PC-3 (cell line): Measurements from ENCODE around the gene TENM4. TPM values are rescaled to one million over a fixed set of nuclear protein-coding genes. Genes with fewer than 3 reads are reported as not detected.

Experiments
- ATAC-seq: fragments of 200-7000 bp; cut with Tn5 transposase; 2 replicates; pipeline ENCODE4 v1.9.1; 2020; ENCODE audit warnings: mild to moderate bottlenecking, moderate library complexity
- BruUV-seq: library from RNA; stranded (reverse); fragments of 400-500 nt; replicated peaks from 2 replicates; lab custom pipeline; 2021; lab: Mats Ljungman, UMichigan
- CTCF ChIA-PET: fragments of 300-600 bp; sonication (Branson Sonifier 250); formaldehyde crosslinking; loops from one replicate; lab custom pipeline; 2022; ENCODE audit warnings: antibody characterized with exemption; lab: Charles Lee
- POLR2A ChIA-PET: fragments of 300-600 bp; sonication (Branson Sonifier 250); formaldehyde crosslinking; loops from one replicate; lab custom pipeline; 2022; ENCODE audit warnings: antibody characterized with exemption; ENCODE audit not compliant: unreplicated experiment; lab: Charles Lee
- DNase-seq: peaks from one replicate; pipeline ENCODE4 v3.0.0-alpha.2; 2015
- H2AFZ ChIP-seq: fragments of 300-600 bp; sonication (generic); 2 replicates; pipeline ENCODE4 v1.6.0; 2016; ENCODE audit warnings: antibody characterized with exemption, low read length
- H3F3A ChIP-seq: fragments of 300-600 bp; sonication (generic); one replicate; pipeline ENCODE4 v1.6.0; 2017; ENCODE audit warnings: antibody characterized with exemption, low read length, control low read depth, mild to moderate bottlenecking; ENCODE audit not compliant: unreplicated experiment
- H3K27ac ChIP-seq: fragments of 300-600 bp; sonication (generic); 2 replicates; pipeline ENCODE4 v1.5.1; 2016; ENCODE audit warnings: mild to moderate bottlenecking, low read length
- H3K27me3 ChIP-seq: fragments of 300-600 bp; sonication (generic); 2 replicates; pipeline ENCODE4 v1.6.1; 2016; ENCODE audit warnings: low read length, mixed read lengths
- H3K36me3 ChIP-seq: fragments of 300-600 bp; sonication (generic); 2 replicates; pipeline ENCODE4 v1.6.1; 2016; ENCODE audit warnings: low read depth, mixed run types, low read length, mixed read lengths
- H3K4me1 ChIP-seq: fragments of 300-600 bp; sonication (generic); 2 replicates; pipeline ENCODE4 v1.5.1; 2016; ENCODE audit warnings: low read length; ENCODE audit not compliant: insufficient read depth
- H3K4me2 ChIP-seq: fragments of 300-600 bp; sonication (generic); 2 replicates; pipeline ENCODE4 v1.6.0; 2016; ENCODE audit warnings: low read length
- H3K4me3 ChIP-seq: fragments of 300-600 bp; sonication (generic); 2 replicates; pipeline ENCODE4 v1.5.1; 2016; ENCODE audit warnings: mild to moderate bottlenecking, low read length, mixed read lengths
- H3K79me2 ChIP-seq: fragments of 300-600 bp; sonication (generic); 2 replicates; pipeline ENCODE4 v1.6.1; 2017; ENCODE audit warnings: low read length, mixed read lengths
- H3K9ac ChIP-seq: fragments of 300-600 bp; sonication (generic); 2 replicates; pipeline ENCODE4 v1.6.0; 2016; ENCODE audit warnings: mild to moderate bottlenecking, low read length
- H3K9me2 ChIP-seq: fragments of 300-600 bp; sonication (generic); replicated peaks from 2 replicates; pipeline ENCODE4 v1.6.1; 2016; ENCODE audit warnings: mixed run types, low read length, mixed read lengths
- H3K9me3 ChIP-seq: fragments of 300-600 bp; sonication (generic); 2 replicates; pipeline ENCODE4 v1.6.1; 2016; ENCODE audit warnings: low read length, mixed read lengths
- H4K20me1 ChIP-seq: fragments of 300-600 bp; sonication (generic); 2 replicates; pipeline ENCODE4 v1.6.1; 2016; ENCODE audit warnings: low read length, mixed read lengths
- EZH2 ChIP-seq: fragments of 300-600 bp; sonication (generic); IDR thresholded peaks from one replicate; pipeline ENCODE4 v1.6.1; 2017; ENCODE audit warnings: antibody characterized with exemption, mild to moderate bottlenecking, low read length; ENCODE audit not compliant: unreplicated experiment
- EZH2phosphoT487 ChIP-seq: fragments of 300-600 bp; sonication (generic); IDR thresholded peaks from 2 replicates; pipeline ENCODE4 v1.6.1; 2018; ENCODE audit warnings: mild to moderate bottlenecking, antibody characterized with exemption, low read length, borderline replicate concordance
- intact Hi-C: fragments of 100-400 bp; cut with micrococcal nuclease; formaldehyde crosslinking; loops from 2 replicates; pipeline ENCODE4 v1.9.0; 2023
- total RNA-seq: library from RNA; depleted of rRNA; stranded (reverse); fragments of >200 nt; gene quantifications from 2 replicates; pipeline ENCODE4 v1.2.3, GENCODE V29; 2014
- TF ChIP-seq, protein P1 (sequence below): fragments of 300-600 bp; sonication (generic); conservative IDR thresholded peaks from 2 replicates; pipeline ENCODE4 v1.5.1; 2017; ENCODE audit warnings: antibody characterized with exemption, low read depth, mild to moderate bottlenecking, low read length

The TENM4 gene
- total RNA-seq, 1 experiment from 2014 or later: 19.7 TPM

DNA sequence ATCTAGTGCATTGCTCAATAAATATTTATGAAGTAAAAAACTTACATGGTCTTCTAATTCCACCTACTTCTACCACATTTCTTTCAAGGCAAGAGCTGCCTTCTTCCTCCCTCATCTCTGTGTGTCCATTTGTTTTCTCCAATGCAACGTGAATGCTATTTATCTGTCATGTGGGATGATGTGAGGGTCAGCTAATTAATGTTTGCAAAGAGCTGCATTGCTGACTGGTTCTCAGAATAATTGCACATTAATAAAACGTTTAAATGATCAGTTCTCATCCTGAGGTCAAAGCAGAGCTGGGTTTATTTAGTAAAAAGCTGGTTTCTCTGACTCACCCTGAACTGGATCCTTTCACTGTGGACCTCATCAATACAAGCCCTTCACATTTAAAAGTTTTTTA, 8.7 kb downstream of the TENM4 start:
- Histone ChIP-seq H3K79me2 (no peaks in the 10 kb centered on the region), H3K36me3 (no peaks in the 10 kb centered on the region), H3K4me1 (0 out of 2 replicates have a peak, but pooled peaks cover 3% of the 10 kb centered on the region), H3K9me3 (no peaks in the 10 kb centered on the region), H3K9ac (no peak overlapping the region), H3K9me2 (0 out of 2 replicates have a peak, but pooled peaks cover 4% of the 10 kb centered on the region), H3F3A (no peaks in the 10 kb centered on the region), H3K27ac (no peak overlapping the region), H3K27me3 (peaks cover 47% of the 10 kb centered on the region), H4K20me1 (no peaks in the 10 kb centered on the region), H3K4me3 (no peak overlapping the region), H3K4me2 (no peak overlapping the region), H2AFZ (no peak overlapping the region)
- ChIA-PET POLR2A (no interaction called here), CTCF (no interaction called here)
- BruUV-seq: no TSS peak
- ATAC-seq (no peak), DNase-seq (no peak)
- intact Hi-C loops: no loop called here
- TF ChIP-seq, protein P1, sequence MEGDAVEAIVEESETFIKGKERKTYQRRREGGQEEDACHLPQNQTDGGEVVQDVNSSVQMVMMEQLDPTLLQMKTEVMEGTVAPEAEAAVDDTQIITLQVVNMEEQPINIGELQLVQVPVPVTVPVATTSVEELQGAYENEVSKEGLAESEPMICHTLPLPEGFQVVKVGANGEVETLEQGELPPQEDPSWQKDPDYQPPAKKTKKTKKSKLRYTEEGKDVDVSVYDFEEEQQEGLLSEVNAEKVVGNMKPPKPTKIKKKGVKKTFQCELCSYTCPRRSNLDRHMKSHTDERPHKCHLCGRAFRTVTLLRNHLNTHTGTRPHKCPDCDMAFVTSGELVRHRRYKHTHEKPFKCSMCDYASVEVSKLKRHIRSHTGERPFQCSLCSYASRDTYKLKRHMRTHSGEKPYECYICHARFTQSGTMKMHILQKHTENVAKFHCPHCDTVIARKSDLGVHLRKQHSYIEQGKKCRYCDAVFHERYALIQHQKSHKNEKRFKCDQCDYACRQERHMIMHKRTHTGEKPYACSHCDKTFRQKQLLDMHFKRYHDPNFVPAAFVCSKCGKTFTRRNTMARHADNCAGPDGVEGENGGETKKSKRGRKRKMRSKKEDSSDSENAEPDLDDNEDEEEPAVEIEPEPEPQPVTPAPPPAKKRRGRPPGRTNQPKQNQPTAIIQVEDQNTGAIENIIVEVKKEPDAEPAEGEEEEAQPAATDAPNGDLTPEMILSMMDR: no peak
- TF ChIP-seq EZH2 (no peak), EZH2phosphoT487 (no peak)

DNA sequence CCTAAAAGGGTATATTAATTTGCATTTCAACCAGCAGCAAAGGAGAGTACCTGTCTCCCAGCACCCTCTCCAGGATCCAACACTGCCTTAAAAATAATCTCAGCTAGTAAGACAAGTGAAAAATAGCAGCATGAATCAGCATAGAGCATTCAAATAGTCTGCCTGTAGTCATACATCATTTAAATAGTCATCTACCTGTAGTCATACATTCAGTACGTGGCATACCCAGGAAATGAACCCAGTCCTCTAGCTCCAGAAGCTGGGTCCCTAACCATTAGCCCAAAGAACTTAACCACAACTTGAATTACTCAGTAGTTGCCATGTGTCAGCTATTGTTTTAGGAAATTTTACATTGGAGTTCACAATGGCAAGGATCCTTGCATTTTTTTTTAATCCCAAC, 9.3 kb downstream of the TENM4 start:
- Histone ChIP-seq H3K27ac (no peak overlapping the region), H3K9me3 (no peaks in the 10 kb centered on the region), H3K9ac (no peak overlapping the region), H3K4me1 (0 out of 2 replicates have a peak, but pooled peaks cover 3% of the 10 kb centered on the region), H3K4me3 (no peak overlapping the region), H3K4me2 (no peak overlapping the region), H3K27me3 (peaks cover 41% of the 10 kb centered on the region), H3K36me3 (no peaks in the 10 kb centered on the region), H3F3A (no peaks in the 10 kb centered on the region), H3K9me2 (0 out of 2 replicates have a peak, but pooled peaks cover 4% of the 10 kb centered on the region), H4K20me1 (no peaks in the 10 kb centered on the region), H2AFZ (no peak overlapping the region), H3K79me2 (no peaks in the 10 kb centered on the region)
- ChIA-PET CTCF (no interaction called here), POLR2A (no interaction called here)
- ATAC-seq (no peak), DNase-seq (peak; percentile 33)
- TF ChIP-seq, protein P1: no peak
- TF ChIP-seq EZH2: no peak
- TF ChIP-seq EZH2phosphoT487: no peak
- intact Hi-C loops: no loop called here
- BruUV-seq: no TSS peak

DNA sequence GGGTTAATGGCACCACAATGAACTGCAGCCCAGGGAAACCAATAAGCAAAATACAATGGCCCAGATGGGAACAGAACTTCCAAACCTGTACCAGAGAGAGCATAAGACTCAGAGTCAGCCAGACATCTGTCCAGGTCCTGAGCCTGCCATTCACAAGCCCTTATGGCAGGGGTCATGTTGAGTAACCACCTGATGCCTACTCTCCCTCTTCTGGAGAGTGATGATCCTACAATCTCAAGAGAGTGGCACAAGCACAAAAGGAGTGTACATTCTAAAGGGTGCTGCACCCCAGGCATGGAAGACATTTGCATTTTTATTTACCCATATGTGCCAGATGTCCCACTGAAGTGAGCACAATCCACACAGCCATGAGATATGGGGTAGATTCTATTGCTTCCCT, 10.6 kb downstream of the TENM4 start:
- H3F3A ChIP-seq: no peaks in the 10 kb centered on the region
- no peak overlapping the region for H3K4me2 ChIP-seq
- intact Hi-C loops: no loop called here
- no peaks in the 10 kb centered on the region for H3K9me3 ChIP-seq
- no peaks in the 10 kb centered on the region for H3K36me3 ChIP-seq
- H2AFZ ChIP-seq: no peak overlapping the region
- H3K27ac ChIP-seq: no peak overlapping the region
- H3K9ac ChIP-seq: no peak overlapping the region
- H4K20me1 ChIP-seq: no peaks in the 10 kb centered on the region
- POLR2A ChIA-PET: no interaction called here
- TF ChIP-seq, protein P1: 0 out of 2 replicates have a peak, but pooled peaks have one; percentile 16
- TF ChIP-seq EZH2phosphoT487: no peak
- no peak overlapping the region for H3K4me3 ChIP-seq
- DNase-seq: no peak
- 0 out of 2 replicates have a peak, but pooled peaks cover 4% of the 10 kb centered on the region for H3K9me2 ChIP-seq
- CTCF ChIA-PET: no interaction called here
- no peaks in the 10 kb centered on the region for H3K79me2 ChIP-seq
- ATAC-seq: no peak
- BruUV-seq: no TSS peak
- 0 out of 2 replicates have a peak, but pooled peaks cover 3% of the 10 kb centered on the region for H3K4me1 ChIP-seq
- H3K27me3 ChIP-seq: peaks cover 28% of the 10 kb centered on the region
